IMR-90 (cell line): ENCODE measurements around the gene TCERG1L. TPM values are rescaled to one million over a fixed set of nuclear protein-coding genes. Genes with fewer than 3 reads are reported as not detected.

Experiments used
- ATAC-seq: fragments of 200-7000 bp; cut with Tn5 transposase; 2 replicates; pipeline ENCODE4 v1.9.1; 2020; ENCODE audit warnings: low read depth, mild to moderate bottlenecking, moderate library complexity
- BruUV-seq: library from RNA; stranded (reverse); fragments of 400-500 nt; replicated peaks from 2 replicates; lab custom pipeline; 2021; lab: Mats Ljungman, UMichigan
- CTCF ChIA-PET: fragments of 300-600 bp; formaldehyde crosslinking; extraction: SDS; loops from one replicate; lab custom pipeline; 2021; ENCODE audit warnings: antibody characterized with exemption; lab: Yijun Ruan, JAX
- POLR2A ChIA-PET: fragments of 300-600 bp; sonication (Branson Sonifier 250); formaldehyde crosslinking; loops from one replicate; lab custom pipeline; 2022; ENCODE audit warnings: antibody characterized with exemption; ENCODE audit not compliant: unreplicated experiment; lab: Charles Lee
- DNase-seq: peaks from one replicate; pipeline ENCODE4 v3.0.0; 2013
- H2AFZ ChIP-seq: replicated peaks from 2 replicates; pipeline ENCODE3; 2013; ENCODE audit warnings: low read length, mild to moderate bottlenecking; ENCODE audit not compliant: poor library complexity
- H2AK5ac ChIP-seq: 2 replicates; pipeline ENCODE4 v1.6.1; 2013; ENCODE audit warnings: low read depth, low read length, inconsistent platforms
- H2AK9ac ChIP-seq: replicated peaks from 2 replicates; pipeline ENCODE3; 2013; ENCODE audit warnings: mild to moderate bottlenecking, low read depth, low read length, moderate library complexity; ENCODE audit not compliant: poor library complexity
- H2BK120ac ChIP-seq: 2 replicates; pipeline ENCODE4 v1.6.1; 2013; ENCODE audit warnings: low read depth, low read length, inconsistent platforms
- H2BK15ac ChIP-seq: 3 replicates; pipeline ENCODE4 v1.6.1; 2013; ENCODE audit warnings: low read depth, low read length, inconsistent platforms
- H2BK20ac ChIP-seq: 2 replicates; pipeline ENCODE4 v1.6.1; 2013; ENCODE audit warnings: low read depth, mild to moderate bottlenecking, inconsistent platforms, low read length, moderate library complexity
- H2BK5ac ChIP-seq: 2 replicates; pipeline ENCODE4 v1.6.1; 2013; ENCODE audit warnings: mild to moderate bottlenecking, low read depth, low read length, inconsistent platforms; ENCODE audit not compliant: poor library complexity, severe bottlenecking
- H3K14ac ChIP-seq: replicated peaks from 2 replicates; pipeline ENCODE4 v1.6.1; 2013; ENCODE audit warnings: low read depth, low read length, inconsistent platforms
- H3K18ac ChIP-seq: 2 replicates; pipeline ENCODE4 v1.6.1; 2013; ENCODE audit warnings: low read depth, low read length, control low read depth
- H3K23ac ChIP-seq: 2 replicates; pipeline ENCODE4 v1.6.1; 2013; ENCODE audit warnings: low read depth, low read length, inconsistent platforms
- H3K27ac ChIP-seq: 2 replicates; pipeline ENCODE4 v1.5.1; 2013; ENCODE audit warnings: mild to moderate bottlenecking, control low read depth, low read length; ENCODE audit not compliant: insufficient read depth
- H3K27me3 ChIP-seq: 2 replicates; pipeline ENCODE4 v1.6.1; 2013; ENCODE audit warnings: low read length; ENCODE audit not compliant: control insufficient read depth, insufficient read depth
- H3K36me3 ChIP-seq: 2 replicates; pipeline ENCODE4 v1.6.1; 2013; ENCODE audit warnings: low read length, mixed read lengths; ENCODE audit not compliant: control insufficient read depth, insufficient read depth
- H3K4ac ChIP-seq: 2 replicates; pipeline ENCODE4 v1.6.1; 2013; ENCODE audit warnings: low read depth, low read length, inconsistent platforms
- H3K4me1 ChIP-seq: 2 replicates; pipeline ENCODE4 v1.6.1; 2013; ENCODE audit warnings: low read length, mixed read lengths; ENCODE audit not compliant: control insufficient read depth, insufficient read depth
- H3K4me2 ChIP-seq: 2 replicates; pipeline ENCODE4 v1.6.1; 2013; ENCODE audit warnings: low read depth, mild to moderate bottlenecking, control low read depth, low read length, moderate library complexity
- H3K4me3 ChIP-seq: 2 replicates; pipeline ENCODE4 v1.5.1; 2013; ENCODE audit warnings: low read depth, mild to moderate bottlenecking, control low read depth, low read length, moderate library complexity; ENCODE audit not compliant: insufficient read depth
- H3K56ac ChIP-seq: 2 replicates; pipeline ENCODE4 v1.6.1; 2013; ENCODE audit warnings: low read length, inconsistent platforms; ENCODE audit not compliant: insufficient read depth; ENCODE audit errors: extremely low read depth
- H3K79me1 ChIP-seq, 2 experiments: 2 replicates each; pipeline ENCODE4 v1.6.1; 2013; ENCODE audit warnings: low read length in 2 of 2, inconsistent platforms in 1 of 2, low read depth in 1 of 2
- H3K9ac ChIP-seq: 2 replicates; pipeline ENCODE4 v1.6.1; 2013; ENCODE audit warnings: low read depth, low read length, control low read depth
- H3K9me1 ChIP-seq: 2 replicates; pipeline ENCODE4 v1.6.1; 2013; ENCODE audit warnings: low read length, inconsistent platforms; ENCODE audit not compliant: insufficient read depth
- H3K9me3 ChIP-seq: 2 replicates; pipeline ENCODE4 v1.6.1; 2013; ENCODE audit warnings: low read length; ENCODE audit not compliant: control insufficient read depth, insufficient read depth
- H4K20me1 ChIP-seq: 2 replicates; pipeline ENCODE4 v1.6.1; 2013; ENCODE audit warnings: low read length, inconsistent platforms; ENCODE audit not compliant: insufficient read depth
- H4K5ac ChIP-seq: 2 replicates; pipeline ENCODE4 v1.6.1; 2013; ENCODE audit warnings: mild to moderate bottlenecking, low read depth, low read length, control low read depth
- H4K8ac ChIP-seq, 2 experiments: 2 replicates each; pipeline ENCODE4 v1.6.1; 2013; ENCODE audit warnings: low read depth in 2 of 2, low read length in 2 of 2, control low read depth in 1 of 2, inconsistent platforms in 1 of 2
- H4K91ac ChIP-seq: 2 replicates; pipeline ENCODE4 v1.6.1; 2013; ENCODE audit warnings: low read depth, low read length, inconsistent platforms; ENCODE audit not compliant: insufficient read depth
- CTCF ChIP-seq: conservative IDR thresholded peaks from 2 replicates; pipeline ENCODE4 v1.5.1; 2012; ENCODE audit warnings: mild to moderate bottlenecking, low read depth, low read length, improper control_type of control experiment
- MAFK ChIP-seq: IDR thresholded peaks from 2 replicates; pipeline ENCODE4 v1.6.1; 2012; ENCODE audit warnings: low read depth, low read length, improper control_type of control experiment
- RCOR1 ChIP-seq: IDR thresholded peaks from 2 replicates; pipeline ENCODE4 v1.6.1; 2012; ENCODE audit warnings: mild to moderate bottlenecking, low read length, improper control_type of control experiment; ENCODE audit not compliant: insufficient replicate concordance
- SMC3 ChIP-seq: fragments of 150-350 bp; IDR thresholded peaks from 2 replicates; pipeline ENCODE4 v1.6.1; 2016; ENCODE audit warnings: low read depth, mild to moderate bottlenecking, antibody characterized with exemption, low read length, moderate library complexity
- WGBS, 2 experiments: methylation state at CpG; one replicate each; pipeline versions ENCODE4 v1.1.5 to v1.1.7; 2013; ENCODE audit warnings: missing lambda C conversion rate in 2 of 2; ENCODE audit not compliant: insufficient read length in 1 of 2; ENCODE audit errors: extremely low coverage in 2 of 2; 5-methylcytosine and 5-hydroxymethylcytosine counted together
- dilution Hi-C: fragments of 300-500 bp; cut with HindIII; formaldehyde crosslinking; loops from one replicate; pipeline ENCODE4 v1.14.3; 2018; ENCODE audit warnings: low sequenced_read_pairs; ENCODE audit not compliant: unreplicated experiment
- in situ Hi-C: fragments of 300-500 bp; cut with MboI; formaldehyde crosslinking; loops from 3 replicates; pipeline ENCODE4 v1.14.3; 2019; ENCODE audit warnings: low sequenced_read_pairs, inconsistent platforms, mixed read lengths
- intact Hi-C: fragments of 100-400 bp; cut with micrococcal nuclease; formaldehyde crosslinking; loops from 2 replicates; pipeline ENCODE4 v1.10.0; 2022
- polyA plus RNA-seq, 3 experiments: library from polyadenylated mRNA; depleted of rRNA; stranded (reverse); fragments of >200 nt; gene quantifications; 2 replicates each; pipeline ENCODE4 v1.2.3, GENCODE V29; 2012; ENCODE audit warnings: low replicate concordance in 1 of 3
- total RNA-seq: library from RNA; depleted of rRNA; stranded (reverse); fragments of >200 nt; gene quantifications from 2 replicates; pipeline ENCODE4 v1.2.3, GENCODE V29; 2012

Gene TCERG1L
- total and polyA plus RNA-seq, 2 of the 4 experiments (the other 2 are of a cell fraction): not detected

GRCh38 chr10:131201741-131202515 lies 109.6 kb downstream of the TCERG1L start:
- H3K18ac ChIP-seq: no peak overlapping the region
- no peak overlapping the region for H3K9ac ChIP-seq
- BruUV-seq: no TSS peak
- no peak overlapping the region for H3K27ac ChIP-seq
- ChIA-PET POLR2A (no interaction called here), CTCF (no interaction called here)
- no peaks in the 10 kb centered on the region for H3K9me1 ChIP-seq
- H4K91ac ChIP-seq: no peak overlapping the region
- no peaks in the 10 kb centered on the region for H4K20me1 ChIP-seq
- H3K56ac ChIP-seq: no peak overlapping the region
- TF ChIP-seq RCOR1 (no peak), CTCF (no peak), SMC3 (no peak), MAFK (no peak)
- H2BK5ac ChIP-seq: no peak overlapping the region
- no peak overlapping the region for H3K14ac ChIP-seq
- no peak overlapping the region for H2BK120ac ChIP-seq
- peaks cover 49% of the 10 kb centered on the region for H3K9me3 ChIP-seq
- DNase-seq: no peak
- no peak for ATAC-seq
- no peak overlapping the region for H2AFZ ChIP-seq
- intact Hi-C loops (no loop called here), in situ Hi-C loops (no loop called here), dilution Hi-C loops (no loop called here)
- no peaks in the 10 kb centered on the region for H3K27me3 ChIP-seq
- H4K5ac ChIP-seq: no peak overlapping the region
- H3K4me3 ChIP-seq: no peak overlapping the region
- H2BK20ac ChIP-seq: no peak overlapping the region
- WGBS, 2 experiments: 72% methylated on average over 12 of the region's 33 CpGs; no CpG with 5 or more reads in 1 of the 2 experiments
- no peak overlapping the region for H3K23ac ChIP-seq
- no peaks in the 10 kb centered on the region for H3K79me1 ChIP-seq
- H2AK9ac ChIP-seq: no peak overlapping the region
- H3K4me1 ChIP-seq: no peaks in the 10 kb centered on the region
- no peak overlapping the region for H2BK15ac ChIP-seq
- no peaks in the 10 kb centered on the region for H3K36me3 ChIP-seq
- H4K8ac ChIP-seq: no peak overlapping the region
- H3K4me2 ChIP-seq: no peak overlapping the region
- H3K4ac ChIP-seq: no peak overlapping the region
- H2AK5ac ChIP-seq: no peak overlapping the region
